Smooth muscle cell (in vitro differentiated cells): ENCODE data around the gene OAS2. TPM values are rescaled to one million over a fixed set of nuclear protein-coding genes. Genes with fewer than 3 reads are reported as not detected.
"Not testable (repeated sequence)": the region's sequence is repeated elsewhere in the genome, so short reads cannot be mapped to it uniquely, and the experiment has no call there.

Source experiments
- DNase-seq: peaks from one replicate; lab custom pipeline; 2025; ENCODE audit not compliant: unreplicated experiment; lab: John Stamatoyannopoulos, UW
- H2AFZ ChIP-seq: fragments of 200-600 bp; sonication (generic); 2 replicates; pipeline ENCODE4 v1.6.0; 2016; ENCODE audit warnings: antibody characterized with exemption, low read depth, mild to moderate bottlenecking
- H3F3A ChIP-seq: fragments of 200-600 bp; sonication (generic); 2 replicates; pipeline ENCODE4 v1.6.0; 2017; ENCODE audit warnings: antibody characterized with exemption, low read depth
- H3K27ac ChIP-seq: fragments of 200-600 bp; sonication (generic); 2 replicates; pipeline ENCODE4 v1.5.1; 2016; ENCODE audit warnings: low read depth, mild to moderate bottlenecking
- H3K27me3 ChIP-seq: fragments of 200-600 bp; sonication (generic); 2 replicates; pipeline ENCODE4 v1.6.1; 2016; ENCODE audit warnings: low read depth, mild to moderate bottlenecking
- H3K36me3 ChIP-seq: fragments of 200-600 bp; sonication (generic); 2 replicates; pipeline ENCODE4 v1.5.1; 2016; ENCODE audit warnings: low read depth
- H3K4me1 ChIP-seq: fragments of 200-600 bp; sonication (generic); 2 replicates; pipeline ENCODE4 v1.5.1; 2016; ENCODE audit warnings: low read depth
- H3K4me2 ChIP-seq: fragments of 200-600 bp; sonication (generic); 2 replicates; pipeline ENCODE4 v1.6.0; 2016; ENCODE audit warnings: mild to moderate bottlenecking
- H3K4me3 ChIP-seq: fragments of 200-600 bp; sonication (generic); 2 replicates; pipeline ENCODE4 v1.5.1; 2016; ENCODE audit warnings: mild to moderate bottlenecking
- H3K79me2 ChIP-seq: fragments of 200-600 bp; sonication (generic); 2 replicates; pipeline ENCODE4 v1.6.0; 2016; ENCODE audit warnings: low read depth, mild to moderate bottlenecking
- H3K9ac ChIP-seq: fragments of 200-600 bp; sonication (generic); 2 replicates; pipeline ENCODE4 v1.6.0; 2016; ENCODE audit warnings: low read depth
- H3K9me3 ChIP-seq: fragments of 200-600 bp; sonication (generic); replicated peaks from 2 replicates; pipeline ENCODE4 v1.5.1; 2016; ENCODE audit warnings: low read depth
- H4K20me1 ChIP-seq: fragments of 200-600 bp; sonication (generic); 2 replicates; pipeline ENCODE4 v1.6.0; 2016; ENCODE audit warnings: low read depth
- CTCF ChIP-seq: fragments of 200-600 bp; sonication (generic); IDR thresholded peaks from 2 replicates; pipeline ENCODE4 v1.5.1; 2017; ENCODE audit warnings: borderline replicate concordance, mild to moderate bottlenecking, antibody characterized with exemption; ENCODE audit not compliant: insufficient read depth, poor library complexity, severe bottlenecking
- WGBS: methylation state at CpG from one replicate; pipeline ENCODE4 v1.1.7; 2016; ENCODE audit warnings: low lambda C conversion rate; 5-methylcytosine and 5-hydroxymethylcytosine counted together
- polyA plus RNA-seq: library from polyadenylated mRNA; unstranded; fragments of >200 nt; fragmentation: Nextera tagmentation; extraction: Ambion mirVana; gene quantifications from 2 replicates; pipeline ENCODE4 v1.2.1, GENCODE V29; 2016
- total RNA-seq: library from RNA; depleted of rRNA; stranded (reverse); fragments of >200 nt; gene quantifications from 2 replicates; pipeline ENCODE4 v1.2.3, GENCODE V29; 2014

OAS2 gene
- total and polyA plus RNA-seq, 2 experiments from 2014 or later = not detected

DNA sequence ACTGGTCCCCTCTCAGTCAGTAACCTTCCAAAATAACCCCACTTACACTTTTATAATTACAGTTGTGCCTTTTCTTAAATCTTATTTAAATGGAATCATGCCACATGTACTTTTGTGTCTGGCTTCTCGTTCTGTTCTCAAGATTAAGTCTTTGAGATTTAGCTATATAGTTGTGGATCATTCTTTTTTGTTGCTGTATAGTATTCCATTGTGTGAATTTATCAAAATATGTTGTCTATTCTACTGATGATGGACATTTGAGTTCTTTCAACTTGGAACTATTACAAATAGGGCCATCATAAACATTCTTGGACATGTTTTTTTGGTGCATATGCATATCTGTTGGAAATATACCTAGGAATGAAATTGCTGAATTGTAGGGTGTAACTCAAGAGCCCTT lies 31.0 kb upstream of the OAS2 start:
- H3K4me3 ChIP-seq = no peak overlapping the region
- H3F3A ChIP-seq = no peaks in the 10 kb centered on the region
- H3K27ac ChIP-seq = no peak overlapping the region
- H3K9me3 ChIP-seq = no peaks in the 10 kb centered on the region
- no peak for DNase-seq
- no peak overlapping the region for H3K4me2 ChIP-seq
- no peaks in the 10 kb centered on the region for H3K79me2 ChIP-seq
- H3K36me3 ChIP-seq = no peaks in the 10 kb centered on the region
- H3K27me3 ChIP-seq = no peaks in the 10 kb centered on the region
- no peak overlapping the region for H2AFZ ChIP-seq
- no peaks in the 10 kb centered on the region for H4K20me1 ChIP-seq
- WGBS = 45% methylated on average over 1 of the region's 1 CpG
- no peak for TF ChIP-seq CTCF
- H3K4me1 ChIP-seq = no peaks in the 10 kb centered on the region
- no peak overlapping the region for H3K9ac ChIP-seq

DNA sequence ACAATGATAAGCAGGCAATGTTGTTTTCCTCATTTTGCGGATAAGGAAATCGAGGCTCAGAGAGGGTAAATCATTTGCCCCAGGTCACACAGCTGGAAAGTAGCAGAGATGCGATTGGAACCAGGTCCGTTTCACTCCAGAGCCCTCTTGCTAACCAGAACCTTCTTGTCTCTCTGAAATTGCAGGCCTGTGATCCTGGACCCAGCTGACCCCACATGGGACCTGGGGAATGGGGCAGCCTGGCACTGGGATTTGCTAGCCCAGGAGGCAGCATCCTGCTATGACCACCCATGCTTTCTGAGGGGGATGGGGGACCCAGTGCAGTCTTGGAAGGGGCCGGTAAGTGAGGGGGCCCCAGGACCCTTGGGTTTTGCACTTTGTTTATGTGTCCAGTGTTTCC lies 30.6 kb upstream of the OAS2 start:
- 93% methylated on average over 5 of the region's 5 CpGs for WGBS
- H3K4me1 ChIP-seq = no peaks in the 10 kb centered on the region
- DNase-seq = no peak

DNA sequence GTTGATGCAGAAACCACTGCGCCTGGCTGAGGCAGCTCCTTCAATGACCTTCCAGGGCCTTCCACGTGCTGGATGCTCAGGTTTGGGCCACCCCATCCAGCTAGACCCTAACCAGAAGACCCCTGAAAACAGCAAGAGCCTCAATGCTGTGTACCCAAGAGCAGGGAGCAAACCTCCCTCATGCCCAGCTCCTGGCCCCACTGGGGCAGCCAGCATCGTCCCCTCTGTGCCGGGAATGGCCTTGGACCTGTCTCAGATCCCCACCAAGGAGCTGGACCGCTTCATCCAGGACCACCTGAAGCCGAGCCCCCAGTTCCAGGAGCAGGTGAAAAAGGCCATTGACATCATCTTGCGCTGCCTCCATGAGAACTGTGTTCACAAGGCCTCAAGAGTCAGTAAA lies 29.5 kb upstream of the OAS2 start:
- Histone ChIP-seq H2AFZ (no peak overlapping the region), H3K4me1 (no peaks in the 10 kb centered on the region), H3K9ac (no peak overlapping the region), H3K36me3 (no peaks in the 10 kb centered on the region), H3K27me3 (no peaks in the 10 kb centered on the region), H3F3A (no peaks in the 10 kb centered on the region), H3K4me2 (no peak overlapping the region), H3K9me3 (no peaks in the 10 kb centered on the region), H4K20me1 (no peaks in the 10 kb centered on the region), H3K79me2 (no peaks in the 10 kb centered on the region), H3K27ac (no peak overlapping the region), H3K4me3 (no peak overlapping the region)
- TF ChIP-seq CTCF = no peak
- DNase-seq = no peak
- WGBS = 91% methylated on average over 7 of the region's 7 CpGs

More for the DNA sequence above, 30.6 kb upstream of the OAS2 start:
- Histone ChIP-seq H2AFZ (no peak overlapping the region), H3F3A (no peaks in the 10 kb centered on the region), H3K4me2 (no peak overlapping the region), H3K4me3 (no peak overlapping the region), H3K36me3 (no peaks in the 10 kb centered on the region), H3K9ac (no peak overlapping the region), H3K27ac (no peak overlapping the region), H3K9me3 (no peaks in the 10 kb centered on the region), H3K27me3 (no peaks in the 10 kb centered on the region), H3K79me2 (no peaks in the 10 kb centered on the region), H4K20me1 (no peaks in the 10 kb centered on the region)
- TF ChIP-seq CTCF = no peak

DNA sequence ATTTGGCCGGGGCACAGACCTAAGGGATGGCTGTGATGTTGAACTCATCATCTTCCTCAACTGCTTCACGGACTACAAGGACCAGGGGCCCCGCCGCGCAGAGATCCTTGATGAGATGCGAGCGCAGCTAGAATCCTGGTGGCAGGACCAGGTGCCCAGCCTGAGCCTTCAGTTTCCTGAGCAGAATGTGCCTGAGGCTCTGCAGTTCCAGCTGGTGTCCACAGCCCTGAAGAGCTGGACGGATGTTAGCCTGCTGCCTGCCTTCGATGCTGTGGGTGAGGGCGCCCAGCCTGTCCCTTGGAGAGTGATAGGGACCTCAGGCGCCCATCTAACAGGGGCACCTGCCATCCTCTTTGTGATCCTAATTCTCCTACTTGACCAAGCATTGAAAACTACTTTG lies 27.6 kb upstream of the OAS2 start:
- WGBS = 82% methylated on average over 11 of the region's 11 CpGs
- no peaks in the 10 kb centered on the region for H3K36me3 ChIP-seq
- no peak for DNase-seq
- H3F3A ChIP-seq = no peaks in the 10 kb centered on the region
- no peak overlapping the region for H3K4me3 ChIP-seq
- H3K27me3 ChIP-seq = no peaks in the 10 kb centered on the region
- no peaks in the 10 kb centered on the region for H4K20me1 ChIP-seq
- H3K79me2 ChIP-seq = no peaks in the 10 kb centered on the region
- no peak overlapping the region for H3K27ac ChIP-seq
- no peaks in the 10 kb centered on the region for H3K4me1 ChIP-seq
- no peak overlapping the region for H3K4me2 ChIP-seq
- no peaks in the 10 kb centered on the region for H3K9me3 ChIP-seq
- no peak for TF ChIP-seq CTCF
- H2AFZ ChIP-seq = no peak overlapping the region
- H3K9ac ChIP-seq = no peak overlapping the region

DNA sequence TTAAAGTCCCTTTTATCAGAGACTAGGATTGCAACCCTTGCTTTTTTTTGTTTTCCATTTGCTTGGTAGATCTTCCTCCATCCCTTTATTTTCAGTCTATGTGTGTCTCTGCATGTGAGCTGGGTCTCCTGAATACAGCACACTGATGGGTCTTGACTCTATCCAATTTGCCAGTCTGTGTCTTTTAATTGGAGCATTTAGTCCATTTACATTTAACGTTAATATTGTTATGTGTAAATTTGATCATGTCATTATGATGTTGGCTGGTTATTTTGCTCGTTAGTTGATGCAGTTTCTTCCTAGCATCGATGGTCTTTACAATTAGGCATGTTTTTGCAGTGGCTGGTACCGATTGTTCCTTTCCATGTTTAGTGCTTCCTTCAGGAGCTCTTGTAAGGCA lies 21.2 kb upstream of the OAS2 start:
- not testable (repeated sequence) for H3K27me3 ChIP-seq

More for the DNA sequence above, 21.2 kb upstream of the OAS2 start:
- H3K9me3 ChIP-seq, H2AFZ ChIP-seq, H3F3A ChIP-seq, H3K9ac ChIP-seq, H3K27ac ChIP-seq, H3K4me1 ChIP-seq, H3K4me3 ChIP-seq, H3K79me2 ChIP-seq, DNase-seq, H3K4me2 ChIP-seq, H4K20me1 ChIP-seq, H3K36me3 ChIP-seq: not testable (repeated sequence)
- WGBS = 86% methylated on average over 4 of the region's 4 CpGs
